Endothelial cell of umbilical vein (primary cell): ENCODE measurements around the gene RALGPS2.

Experiments
- EZH2 ChIP-seq: IDR thresholded peaks from 2 replicates; pipeline ENCODE4 v1.6.1; 2012; ENCODE audit warnings: borderline replicate concordance, low read depth, mild to moderate bottlenecking, moderate library complexity, low read length, inconsistent platforms; ENCODE audit not compliant: severe bottlenecking
- GATA2 ChIP-seq: IDR thresholded peaks from 2 replicates; pipeline ENCODE4 v1.7.0; 2011; ENCODE audit warnings: low read depth, mild to moderate bottlenecking, moderate library complexity, mixed read lengths, low read length; ENCODE audit not compliant: insufficient read length, insufficient read depth
- POLR2A ChIP-seq: IDR thresholded peaks from 2 replicates; pipeline ENCODE4 v1.6.1; 2012; ENCODE audit warnings: low read depth, mild to moderate bottlenecking, control low read depth, low read length
- POLR2AphosphoS5 ChIP-seq: IDR thresholded peaks from 2 replicates; pipeline ENCODE4 v1.6.1; 2012; ENCODE audit warnings: low read depth, mild to moderate bottlenecking, control low read depth, low read length, moderate library complexity; ENCODE audit not compliant: insufficient read depth
- TF ChIP-seq, protein P1 (sequence below): IDR thresholded peaks from 2 replicates; pipeline ENCODE4 v1.6.1; 2011; ENCODE audit not compliant: insufficient read depth, insufficient read length
- TF ChIP-seq, protein P2 (sequence below), 2 donors: IDR thresholded peaks; 1 replicate in 1 of 2; 2 replicates in 1 of 2; pipeline ENCODE4 v1.5.1; 2011; ENCODE audit warnings: low read length in 2 of 2, mild to moderate bottlenecking in 2 of 2, moderate library complexity in 2 of 2, control low read depth in 1 of 2, inconsistent platforms in 1 of 2, low read depth in 1 of 2; ENCODE audit not compliant: insufficient read depth in 1 of 2; ENCODE audit errors: extremely low read depth in 1 of 2

DNA sequence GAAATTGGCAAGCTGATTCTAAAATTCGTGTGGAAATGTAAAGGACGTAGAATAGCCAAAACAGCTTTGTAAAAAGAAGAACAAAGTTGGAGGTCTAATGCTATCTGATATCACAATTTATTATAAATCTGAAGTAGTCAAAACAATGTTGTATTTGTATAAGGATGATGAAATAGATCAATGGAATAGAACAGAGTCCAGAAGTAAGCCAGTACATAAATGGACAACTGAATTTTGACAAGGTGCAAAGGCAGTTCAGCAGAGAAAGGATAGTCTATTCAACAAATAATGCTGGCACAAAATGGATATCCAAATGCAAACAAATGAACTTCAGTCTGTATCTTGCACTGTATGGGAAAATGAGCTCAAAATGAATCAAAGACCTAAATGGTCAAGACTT lies 20.2 kb downstream of the RALGPS2 start:
- TF ChIP-seq, protein P1, sequence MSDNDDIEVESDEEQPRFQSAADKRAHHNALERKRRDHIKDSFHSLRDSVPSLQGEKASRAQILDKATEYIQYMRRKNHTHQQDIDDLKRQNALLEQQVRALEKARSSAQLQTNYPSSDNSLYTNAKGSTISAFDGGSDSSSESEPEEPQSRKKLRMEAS: no peak
- TF ChIP-seq POLR2A (no peak), EZH2 (no peak), POLR2AphosphoS5 (no peak), GATA2 (no peak)
- TF ChIP-seq, protein P2, sequence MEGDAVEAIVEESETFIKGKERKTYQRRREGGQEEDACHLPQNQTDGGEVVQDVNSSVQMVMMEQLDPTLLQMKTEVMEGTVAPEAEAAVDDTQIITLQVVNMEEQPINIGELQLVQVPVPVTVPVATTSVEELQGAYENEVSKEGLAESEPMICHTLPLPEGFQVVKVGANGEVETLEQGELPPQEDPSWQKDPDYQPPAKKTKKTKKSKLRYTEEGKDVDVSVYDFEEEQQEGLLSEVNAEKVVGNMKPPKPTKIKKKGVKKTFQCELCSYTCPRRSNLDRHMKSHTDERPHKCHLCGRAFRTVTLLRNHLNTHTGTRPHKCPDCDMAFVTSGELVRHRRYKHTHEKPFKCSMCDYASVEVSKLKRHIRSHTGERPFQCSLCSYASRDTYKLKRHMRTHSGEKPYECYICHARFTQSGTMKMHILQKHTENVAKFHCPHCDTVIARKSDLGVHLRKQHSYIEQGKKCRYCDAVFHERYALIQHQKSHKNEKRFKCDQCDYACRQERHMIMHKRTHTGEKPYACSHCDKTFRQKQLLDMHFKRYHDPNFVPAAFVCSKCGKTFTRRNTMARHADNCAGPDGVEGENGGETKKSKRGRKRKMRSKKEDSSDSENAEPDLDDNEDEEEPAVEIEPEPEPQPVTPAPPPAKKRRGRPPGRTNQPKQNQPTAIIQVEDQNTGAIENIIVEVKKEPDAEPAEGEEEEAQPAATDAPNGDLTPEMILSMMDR (IDR thresholded peaks at IDR 0.05; ENCODE audit: extremely low read depth in 1 of 2, insufficient read depth in 1 of 2, low read depth in 1 of 2, low read length in 2 of 2): no peak
